Osteoblast (primary cell): Measurements from ENCODE around the gene ANO2. TPM values are rescaled to one million over a fixed set of nuclear protein-coding genes. Genes with fewer than 3 reads are reported as not detected.

ENCODE experiments used
- DNase-seq: peaks from one replicate; pipeline ENCODE4 v3.0.0; 2011; ENCODE audit warnings: low spot score, mixed read lengths; ENCODE audit not compliant: insufficient read length; ENCODE audit errors: missing footprints
- H2AFZ ChIP-seq: 2 replicates; pipeline ENCODE4 v1.6.0; 2011; ENCODE audit warnings: mild to moderate bottlenecking, low read length
- H3K27ac ChIP-seq: 2 replicates; pipeline ENCODE4 v1.5.1; 2011; ENCODE audit warnings: mild to moderate bottlenecking, low read depth, low read length, moderate library complexity
- H3K27me3 ChIP-seq: 2 replicates; pipeline ENCODE4 v1.6.0; 2012; ENCODE audit warnings: mild to moderate bottlenecking, control low read depth, inconsistent platforms, low read length, moderate library complexity; ENCODE audit not compliant: insufficient read depth
- H3K36me3 ChIP-seq: 2 replicates; pipeline ENCODE4 v1.5.1; 2011; ENCODE audit warnings: mild to moderate bottlenecking, low read length, control low read depth, moderate library complexity; ENCODE audit not compliant: insufficient read depth
- H3K4me1 ChIP-seq: 2 replicates; pipeline ENCODE4 v1.5.1; 2011; ENCODE audit warnings: mild to moderate bottlenecking, low read length, control low read depth, moderate library complexity; ENCODE audit not compliant: insufficient read depth
- H3K4me2 ChIP-seq: 2 replicates; pipeline ENCODE4 v1.6.0; 2011; ENCODE audit warnings: mild to moderate bottlenecking, low read length; ENCODE audit not compliant: insufficient read depth
- H3K4me3 ChIP-seq: fragments of 200-600 bp; sonication (generic); 3 replicates; pipeline ENCODE4 v1.5.1; 2012; ENCODE audit warnings: mild to moderate bottlenecking, low read length, inconsistent platforms; ENCODE audit not compliant: insufficient read depth
- H3K79me2 ChIP-seq: 2 replicates; pipeline ENCODE4 v1.6.0; 2012; ENCODE audit warnings: mild to moderate bottlenecking, low read length, control low read depth, inconsistent platforms; ENCODE audit not compliant: insufficient read depth
- H3K9me3 ChIP-seq: 2 replicates; pipeline ENCODE4 v1.5.1; 2011; ENCODE audit warnings: low read depth, low read length, control low read depth
- H4K20me1 ChIP-seq: 2 replicates; pipeline ENCODE4 v1.6.0; 2012; ENCODE audit warnings: mild to moderate bottlenecking, low read length, control low read depth; ENCODE audit not compliant: insufficient read depth
- CTCF ChIP-seq: IDR thresholded peaks from 2 replicates; pipeline ENCODE4 v1.5.1; 2011; ENCODE audit warnings: mild to moderate bottlenecking, low read depth, low read length, moderate library complexity; ENCODE audit errors: extremely low read depth
- total RNA-seq: library from RNA; depleted of rRNA; stranded (reverse); fragments of >200 nt; gene quantifications from 2 replicates; pipeline ENCODE4 v1.2.3, GENCODE V29; 2012

The ANO2 gene
- total RNA-seq, 1 donor = under 0.01 TPM

DNA sequence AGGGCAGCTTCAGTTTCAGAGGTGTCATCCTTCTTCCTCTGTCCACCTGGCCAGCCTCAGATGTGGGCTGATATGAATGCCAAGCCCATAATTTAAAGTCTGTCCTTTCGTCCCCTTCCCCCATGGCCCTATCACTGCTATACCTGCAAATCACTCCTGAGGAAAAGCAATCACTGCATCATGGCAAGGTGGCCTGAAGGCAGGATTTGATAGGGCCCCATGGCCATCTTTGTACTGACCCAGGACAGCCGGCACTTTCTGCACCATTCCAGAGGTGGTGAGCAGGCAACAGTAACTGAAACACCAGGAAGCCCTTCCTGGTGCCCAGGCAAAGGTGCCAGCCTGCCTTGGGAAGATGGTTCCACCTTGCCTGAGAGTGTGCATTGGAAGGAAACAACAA is 60.8 kb downstream of the ANO2 start:
- Histone ChIP-seq H3K27ac (no peak overlapping the region), H3K27me3 (no peaks in the 10 kb centered on the region), H3K4me3 (no peak overlapping the region), H3K79me2 (no peaks in the 10 kb centered on the region), H3K4me1 (no peaks in the 10 kb centered on the region), H2AFZ (no peak overlapping the region), H3K36me3 (no peaks in the 10 kb centered on the region), H3K4me2 (no peak overlapping the region), H4K20me1 (no peaks in the 10 kb centered on the region), H3K9me3 (no peaks in the 10 kb centered on the region)
- no peak for TF ChIP-seq CTCF
- no peak for DNase-seq

- Histone ChIP-seq H2AFZ (no peak overlapping the region), H3K79me2 (no peaks in the 10 kb centered on the region), H3K4me2 (no peak overlapping the region), H4K20me1 (no peaks in the 10 kb centered on the region), H3K4me1 (no peaks in the 10 kb centered on the region), H3K27me3 (no peaks in the 10 kb centered on the region), H3K4me3 (no peak overlapping the region), H3K36me3 (no peaks in the 10 kb centered on the region), H3K9me3 (no peaks in the 10 kb centered on the region), H3K27ac (no peak overlapping the region)
- TF ChIP-seq CTCF = no peak
- DNase-seq = no peak
Observed at GRCh38 chr12:5882511-5883190, 62.4 kb downstream of the ANO2 start.

- Histone ChIP-seq H3K27me3 (no peaks in the 10 kb centered on the region), H3K4me3 (no peak overlapping the region), H4K20me1 (no peaks in the 10 kb centered on the region), H3K9me3 (no peaks in the 10 kb centered on the region), H3K79me2 (no peaks in the 10 kb centered on the region), H2AFZ (no peak overlapping the region), H3K27ac (no peak overlapping the region), H3K4me1 (no peaks in the 10 kb centered on the region), H3K4me2 (no peak overlapping the region), H3K36me3 (no peaks in the 10 kb centered on the region)
- DNase-seq = no peak
- no peak for TF ChIP-seq CTCF
Observed at GRCh38 chr12:5881666-5882065, 63.4 kb downstream of the ANO2 start.

DNA sequence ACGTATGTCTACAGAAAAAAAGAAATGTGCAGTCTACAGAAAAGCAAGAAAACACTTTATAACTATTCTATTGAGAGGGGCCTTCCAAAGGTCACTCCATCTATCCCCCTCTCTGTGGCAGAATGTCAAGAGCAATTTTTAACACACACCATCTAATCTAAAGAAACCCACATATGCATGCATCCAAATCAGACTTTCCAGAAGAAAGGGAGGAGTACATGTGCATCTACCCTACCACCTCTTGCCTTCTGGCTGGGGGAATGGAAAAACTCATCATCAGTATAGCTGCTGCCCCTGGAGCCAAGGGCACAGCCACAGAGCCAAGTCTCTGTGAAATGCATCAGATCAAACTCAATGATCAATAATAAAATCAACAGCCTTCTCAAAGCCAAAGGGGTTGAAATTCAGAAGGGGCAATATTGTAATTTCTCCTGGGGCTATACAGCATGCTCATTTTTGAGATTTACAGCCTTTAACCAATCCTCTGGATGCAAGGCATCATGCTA is 63.9 kb downstream of the ANO2 start:
- no peak for TF ChIP-seq CTCF
- Histone ChIP-seq H2AFZ (no peak overlapping the region), H3K27ac (no peak overlapping the region), H3K36me3 (no peaks in the 10 kb centered on the region), H3K9me3 (no peaks in the 10 kb centered on the region), H3K79me2 (no peaks in the 10 kb centered on the region), H3K4me3 (no peak overlapping the region), H3K4me1 (no peaks in the 10 kb centered on the region), H4K20me1 (no peaks in the 10 kb centered on the region), H3K27me3 (no peaks in the 10 kb centered on the region), H3K4me2 (no peak overlapping the region)
- DNase-seq = no peak
